Astrocyte (in vitro differentiated cells and primary cell): ENCODE results near the gene GDF9. TPM values are rescaled to one million over a fixed set of nuclear protein-coding genes. Genes with fewer than 3 reads are reported as not detected.

ENCODE experiments used
- DNase-seq: peaks from one replicate; pipeline ENCODE4 v3.0.0-alpha.2; 2010; ENCODE audit warnings: low read depth
- FAIRE-seq: peaks from 2 replicates; lab custom pipeline; 2011; peaks lifted over from hg19 to GRCh38; lab: Jason Lieb, UNC
- H2AFZ ChIP-seq: 2 replicates; pipeline ENCODE4 v1.6.0; 2012; ENCODE audit warnings: low read depth, low read length, inconsistent platforms
- H3K27ac ChIP-seq: 2 replicates; pipeline ENCODE4 v1.5.1; 2011; ENCODE audit warnings: low read depth, low read length, inconsistent platforms
- H3K27me3 ChIP-seq: 2 replicates; pipeline ENCODE4 v1.6.0; 2011; ENCODE audit warnings: low read length, inconsistent platforms; ENCODE audit not compliant: insufficient read depth
- H3K36me3 ChIP-seq: 2 replicates; pipeline ENCODE4 v1.5.1; 2011; ENCODE audit warnings: low read length, inconsistent platforms; ENCODE audit not compliant: insufficient read depth
- H3K4me1 ChIP-seq: 2 replicates; pipeline ENCODE4 v1.5.1; 2011; ENCODE audit warnings: low read length, inconsistent platforms; ENCODE audit not compliant: insufficient read depth
- H3K4me2 ChIP-seq: 2 replicates; pipeline ENCODE4 v1.6.0; 2012; ENCODE audit warnings: low read length, inconsistent platforms
- H3K4me3 ChIP-seq: 2 replicates; pipeline ENCODE4 v1.5.1; 2011; ENCODE audit warnings: low read depth, mild to moderate bottlenecking, low read length, inconsistent platforms; ENCODE audit not compliant: insufficient read depth
- H3K79me2 ChIP-seq: 2 replicates; pipeline ENCODE4 v1.6.0; 2012; ENCODE audit warnings: mild to moderate bottlenecking, low read length, inconsistent platforms; ENCODE audit not compliant: insufficient read depth
- H3K9ac ChIP-seq: 2 replicates; pipeline ENCODE4 v1.6.0; 2012; ENCODE audit warnings: mild to moderate bottlenecking, low read length, inconsistent platforms
- H3K9me3 ChIP-seq: 2 replicates; pipeline ENCODE4 v1.5.1; 2012; ENCODE audit warnings: low read depth, mild to moderate bottlenecking, low read length, inconsistent platforms; ENCODE audit not compliant: insufficient read depth
- H4K20me1 ChIP-seq: 2 replicates; pipeline ENCODE4 v1.6.0; 2012; ENCODE audit warnings: low read length, inconsistent platforms; ENCODE audit not compliant: insufficient read depth
- H3K27ac Mint-ChIP-seq: one replicate; pipeline ENCODE4 v1.8.0; 2021; ENCODE audit warnings: mild to moderate bottlenecking, mixed read lengths; ENCODE audit not compliant: unreplicated experiment
- H3K27me3 Mint-ChIP-seq: one replicate; pipeline ENCODE4 v1.8.0; 2021; ENCODE audit warnings: low read depth, mixed read lengths; ENCODE audit not compliant: unreplicated experiment
- H3K36me3 Mint-ChIP-seq: one replicate; pipeline ENCODE4 v1.8.0; 2021; ENCODE audit warnings: low read depth, mixed read lengths; ENCODE audit not compliant: unreplicated experiment
- H3K4me1 Mint-ChIP-seq: one replicate; pipeline ENCODE4 v1.8.0; 2021; ENCODE audit warnings: low read depth, mixed read lengths; ENCODE audit not compliant: unreplicated experiment
- H3K4me3 Mint-ChIP-seq: one replicate; pipeline ENCODE4 v1.8.0; 2021; ENCODE audit warnings: mild to moderate bottlenecking, moderate library complexity, mixed read lengths; ENCODE audit not compliant: unreplicated experiment
- H3K9me3 Mint-ChIP-seq: one replicate; pipeline ENCODE4 v1.8.0; 2021; ENCODE audit warnings: mild to moderate bottlenecking, mixed read lengths; ENCODE audit not compliant: unreplicated experiment
- EZH2 ChIP-seq: IDR thresholded peaks from 2 replicates; pipeline ENCODE4 v1.6.1; 2012; ENCODE audit warnings: mild to moderate bottlenecking, low read length, inconsistent platforms; ENCODE audit not compliant: insufficient read depth
- total RNA-seq: library from RNA; stranded (reverse); gene quantifications from 2 replicates; pipeline ENCODE4 v1.2.1, GENCODE V29; 2021
- TF ChIP-seq, protein P1 (sequence below): IDR thresholded peaks from 2 replicates; pipeline ENCODE4 v1.5.1; 2011; ENCODE audit warnings: low read depth, mild to moderate bottlenecking, inconsistent platforms, low read length, moderate library complexity; ENCODE audit not compliant: insufficient read depth

Gene GDF9
- total RNA-seq, 1 donor from 2014 or later = 0.34 TPM

DNA sequence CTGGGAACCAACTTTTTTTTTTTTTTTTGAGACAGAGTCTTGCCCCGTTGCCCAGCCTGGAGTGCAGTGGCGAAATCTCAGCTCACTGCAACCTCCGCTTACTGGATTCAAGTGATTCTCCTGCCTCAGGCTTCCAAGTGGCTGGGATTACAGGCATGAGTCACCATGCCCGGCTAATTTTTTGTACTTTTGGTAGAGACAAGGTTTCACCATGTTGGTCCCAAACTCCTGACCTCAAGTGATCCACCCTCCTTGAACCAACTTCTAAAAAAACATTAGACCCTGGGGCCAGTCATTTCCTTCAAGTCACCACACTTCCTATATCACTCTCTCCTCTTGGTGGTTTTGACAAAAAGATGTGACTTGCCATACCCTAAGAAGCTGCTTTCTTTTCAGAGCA is 25.0 kb downstream of the GDF9 start:
- H3K36me3 ChIP-seq = no peaks in the 10 kb centered on the region
- Mint-ChIP-seq H3K4me1 (peaks cover 14% of the 10 kb centered on the region), H3K27me3 (no peaks in the 10 kb centered on the region), H3K36me3 (no peaks in the 10 kb centered on the region), H3K9me3 (peaks cover 2% of the 10 kb centered on the region), H3K4me3 (no peak overlapping the region), H3K27ac (no peak overlapping the region)
- no peak overlapping the region for H3K4me3 ChIP-seq
- no peak overlapping the region for H3K27ac ChIP-seq
- no peaks in the 10 kb centered on the region for H3K27me3 ChIP-seq
- no peak for DNase-seq
- H3K4me2 ChIP-seq = no peak overlapping the region
- H3K9ac ChIP-seq = no peak overlapping the region
- H3K4me1 ChIP-seq = peaks cover 14% of the 10 kb centered on the region
- no peaks in the 10 kb centered on the region for H3K79me2 ChIP-seq
- no peaks in the 10 kb centered on the region for H3K9me3 ChIP-seq
- no peak for FAIRE-seq
- H4K20me1 ChIP-seq = no peaks in the 10 kb centered on the region
- TF ChIP-seq, protein P1, sequence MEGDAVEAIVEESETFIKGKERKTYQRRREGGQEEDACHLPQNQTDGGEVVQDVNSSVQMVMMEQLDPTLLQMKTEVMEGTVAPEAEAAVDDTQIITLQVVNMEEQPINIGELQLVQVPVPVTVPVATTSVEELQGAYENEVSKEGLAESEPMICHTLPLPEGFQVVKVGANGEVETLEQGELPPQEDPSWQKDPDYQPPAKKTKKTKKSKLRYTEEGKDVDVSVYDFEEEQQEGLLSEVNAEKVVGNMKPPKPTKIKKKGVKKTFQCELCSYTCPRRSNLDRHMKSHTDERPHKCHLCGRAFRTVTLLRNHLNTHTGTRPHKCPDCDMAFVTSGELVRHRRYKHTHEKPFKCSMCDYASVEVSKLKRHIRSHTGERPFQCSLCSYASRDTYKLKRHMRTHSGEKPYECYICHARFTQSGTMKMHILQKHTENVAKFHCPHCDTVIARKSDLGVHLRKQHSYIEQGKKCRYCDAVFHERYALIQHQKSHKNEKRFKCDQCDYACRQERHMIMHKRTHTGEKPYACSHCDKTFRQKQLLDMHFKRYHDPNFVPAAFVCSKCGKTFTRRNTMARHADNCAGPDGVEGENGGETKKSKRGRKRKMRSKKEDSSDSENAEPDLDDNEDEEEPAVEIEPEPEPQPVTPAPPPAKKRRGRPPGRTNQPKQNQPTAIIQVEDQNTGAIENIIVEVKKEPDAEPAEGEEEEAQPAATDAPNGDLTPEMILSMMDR = no peak
- TF ChIP-seq EZH2 = no peak
- H2AFZ ChIP-seq = no peak overlapping the region

DNA sequence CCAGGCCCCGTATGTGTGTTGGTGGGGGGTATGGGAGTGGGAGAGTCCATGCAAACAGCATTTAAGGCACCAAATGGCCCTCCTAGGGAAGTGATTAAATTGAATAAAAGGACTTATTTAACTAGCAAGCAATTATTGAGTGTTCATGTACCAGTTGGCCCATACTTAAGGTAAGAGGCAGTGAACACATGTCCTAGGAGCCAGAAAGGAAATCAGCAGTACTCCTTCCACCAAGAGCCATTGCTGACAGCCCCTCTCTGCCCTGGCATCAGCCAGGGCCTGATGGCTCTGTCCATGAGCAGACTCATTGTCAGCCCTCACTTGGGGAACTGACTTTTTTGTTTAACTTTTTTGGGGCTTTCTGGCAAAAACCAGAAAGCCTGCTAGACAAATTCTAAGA is 25.4 kb downstream of the GDF9 start:
- no peaks in the 10 kb centered on the region for H3K36me3 Mint-ChIP-seq
- H3K27ac ChIP-seq = no peak overlapping the region
- peaks cover 2% of the 10 kb centered on the region for H3K9me3 Mint-ChIP-seq
- H3K36me3 ChIP-seq = no peaks in the 10 kb centered on the region
- H3K4me1 ChIP-seq = peaks cover 14% of the 10 kb centered on the region
- DNase-seq = no peak
- no peak overlapping the region for H3K4me3 ChIP-seq
- no peaks in the 10 kb centered on the region for H4K20me1 ChIP-seq
- peaks cover 14% of the 10 kb centered on the region for H3K4me1 Mint-ChIP-seq
- no peak overlapping the region for H3K9ac ChIP-seq
- no peaks in the 10 kb centered on the region for H3K27me3 ChIP-seq
- H3K4me2 ChIP-seq = no peak overlapping the region
- FAIRE-seq = no peak
- H3K9me3 ChIP-seq = no peaks in the 10 kb centered on the region
- no peak overlapping the region for H2AFZ ChIP-seq
- TF ChIP-seq, protein P1 = no peak
- no peak for TF ChIP-seq EZH2
- H3K4me3 Mint-ChIP-seq = no peak overlapping the region
- H3K27ac Mint-ChIP-seq = no peak overlapping the region
- H3K27me3 Mint-ChIP-seq = no peaks in the 10 kb centered on the region
- H3K79me2 ChIP-seq = no peaks in the 10 kb centered on the region

DNA sequence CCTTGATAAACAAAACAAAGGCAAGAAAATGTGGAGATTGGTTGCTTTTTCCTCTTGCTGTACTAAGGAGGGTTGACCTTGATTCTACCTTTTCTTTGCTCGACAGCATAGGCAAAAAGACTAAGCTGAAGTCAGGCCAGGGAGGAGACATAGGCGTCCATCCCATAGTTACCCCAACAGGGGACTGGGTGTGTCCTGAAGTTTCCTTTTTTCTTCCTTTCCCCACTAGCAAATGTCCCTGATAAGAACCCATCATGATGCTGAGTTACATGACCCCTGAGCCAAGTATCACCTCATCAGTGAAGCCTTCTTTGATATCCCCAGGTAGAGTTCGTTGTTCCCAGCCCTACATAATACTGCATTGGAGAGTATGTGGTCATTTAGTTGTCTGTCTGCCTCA is 26.0 kb downstream of the GDF9 start:
- H3K4me3 Mint-ChIP-seq = no peak overlapping the region
- H3K27ac ChIP-seq = no peak overlapping the region
- no peaks in the 10 kb centered on the region for H3K27me3 ChIP-seq
- H3K36me3 Mint-ChIP-seq = no peaks in the 10 kb centered on the region
- peak overlapping the region; percentile 56 for H3K4me2 ChIP-seq
- no peak for FAIRE-seq
- no peaks in the 10 kb centered on the region for H3K79me2 ChIP-seq
- DNase-seq = no peak
- H3K9me3 ChIP-seq = no peaks in the 10 kb centered on the region
- peak overlapping the region; percentile 69 for H3K27ac Mint-ChIP-seq
- H3K9me3 Mint-ChIP-seq = peaks cover 2% of the 10 kb centered on the region
- no peak overlapping the region for H3K4me3 ChIP-seq
- TF ChIP-seq EZH2 = no peak
- TF ChIP-seq, protein P1 = no peak
- H2AFZ ChIP-seq = peak overlapping the region; percentile 74
- no peaks in the 10 kb centered on the region for H4K20me1 ChIP-seq
- no peaks in the 10 kb centered on the region for H3K27me3 Mint-ChIP-seq
- no peaks in the 10 kb centered on the region for H3K36me3 ChIP-seq
- H3K4me1 Mint-ChIP-seq = peaks cover 14% of the 10 kb centered on the region
- H3K9ac ChIP-seq = peak overlapping the region; percentile 41
- H3K4me1 ChIP-seq = peaks cover 14% of the 10 kb centered on the region
